Sigmoid colon (tissue), 4 donors: Measurements from ENCODE around the gene GPR87.

Experiments
- EP300 ChIP-seq, 4 donors: sonication (generic); formaldehyde crosslinking; IDR thresholded peaks; one replicate each; pipeline ENCODE4 v1.6.1; 2017; ENCODE audit warnings: antibody characterized with exemption in 4 of 4
- POLR2A ChIP-seq, 2 donors: fragments of 450-650 bp; IDR thresholded peaks; one replicate each; pipeline ENCODE4 v1.6.1; 2016; ENCODE audit warnings: antibody characterized with exemption in 2 of 2, mild to moderate bottlenecking in 2 of 2, moderate library complexity in 2 of 2

DNA sequence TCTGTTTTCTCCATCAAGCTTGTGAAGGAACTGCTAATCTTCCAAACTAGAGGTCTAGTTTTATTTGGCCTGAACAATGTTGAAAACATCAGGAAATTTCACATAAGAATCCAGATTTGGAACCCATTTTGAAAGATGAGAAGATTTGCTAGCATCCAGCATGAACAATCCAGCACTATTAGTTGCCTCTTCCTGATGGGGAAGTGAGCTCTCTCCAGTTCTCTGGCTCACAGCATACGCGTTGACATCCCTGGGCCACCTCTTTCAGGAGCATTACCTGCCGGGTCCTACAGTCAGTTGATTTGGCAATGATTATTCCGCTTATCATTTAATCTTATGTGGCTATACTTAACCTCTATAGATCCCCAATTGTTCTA lies 10.9 kb downstream of the GPR87 start:
- TF ChIP-seq POLR2A (IDR thresholded peaks at IDR 0.05) (no peak), EP300 (IDR thresholded peaks at IDR 0.05) (no peak)
